Measurements from ENCODE around the gene LMBR1.

GRCh38 chr7:156680281-156680680, 212.7 kb downstream of the LMBR1 start:
- no peak for TF ChIP-seq CTCF (IDR thresholded peaks at IDR 0.05)
- no peak for TF ChIP-seq POLR2A (IDR thresholded peaks at IDR 0.05)
